BLaER1 (cell line): Measurements from ENCODE around the gene MAGI2.
A peak's percentile ranks its signal among the peaks of the same experiment; 100 is the strongest.

ENCODE experiments used
- H3K27ac ChIP-seq: shearing (Covaris generic); formaldehyde crosslinking; 2 replicates; pipeline ENCODE4 v1.8.1; 2022
- H3K27me3 ChIP-seq: shearing (Covaris generic); formaldehyde crosslinking; 2 replicates; pipeline ENCODE4 v1.8.1; 2022
- H3K36me3 ChIP-seq: shearing (Covaris generic); formaldehyde crosslinking; 2 replicates; pipeline ENCODE4 v1.8.1; 2022
- H3K4me1 ChIP-seq: shearing (Covaris generic); formaldehyde crosslinking; 2 replicates; pipeline ENCODE4 v1.8.1; 2022
- H3K4me2 ChIP-seq: shearing (Covaris generic); formaldehyde crosslinking; 2 replicates; pipeline ENCODE4 v1.8.1; 2022
- H3K4me3 ChIP-seq: shearing (Covaris generic); formaldehyde crosslinking; 2 replicates; pipeline ENCODE4 v1.8.1; 2022
- H3K9ac ChIP-seq: shearing (Covaris generic); formaldehyde crosslinking; 2 replicates; pipeline ENCODE4 v1.8.1; 2022
- H3K9me3 ChIP-seq: shearing (Covaris generic); formaldehyde crosslinking; 2 replicates; pipeline ENCODE4 v1.8.1; 2022
- H4K20me1 ChIP-seq: shearing (Covaris generic); formaldehyde crosslinking; 2 replicates; pipeline ENCODE4 v1.8.1; 2022
- Cebpa-rat ChIP-seq: shearing (Covaris generic); IDR thresholded peaks from 2 replicates; pipeline ENCODE4 v1.8.1; 2022

The MAGI2 gene

DNA sequence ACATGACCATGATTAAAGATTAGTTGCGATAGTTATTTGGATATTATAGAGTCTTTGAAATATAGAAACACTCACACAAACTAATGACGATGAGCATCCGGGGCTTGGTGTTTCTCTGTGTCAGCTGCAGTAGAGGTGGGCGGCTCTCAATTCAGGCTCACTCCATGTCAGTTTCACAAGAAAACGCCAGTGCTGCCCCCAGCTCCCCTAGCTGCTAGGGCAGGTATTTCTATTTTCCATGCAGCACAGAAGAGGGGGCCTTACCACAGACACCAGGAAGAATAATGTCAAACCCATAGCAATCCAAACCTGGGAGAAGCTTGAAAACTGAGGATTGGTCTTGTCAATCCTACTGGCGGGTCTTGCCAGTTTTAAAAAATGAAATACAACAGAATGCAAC lies 1457.8 kb downstream of the MAGI2 start:
- no peaks in the 10 kb centered on the region for H3K36me3 ChIP-seq
- H4K20me1 ChIP-seq = no peaks in the 10 kb centered on the region
- no peak overlapping the region for H3K4me2 ChIP-seq
- no peaks in the 10 kb centered on the region for H3K27me3 ChIP-seq
- TF ChIP-seq Cebpa-rat = no peak
- no peak overlapping the region for H3K9ac ChIP-seq
- H3K9me3 ChIP-seq = no peaks in the 10 kb centered on the region
- no peak overlapping the region for H3K27ac ChIP-seq
- H3K4me3 ChIP-seq = no peak overlapping the region
- H3K4me1 ChIP-seq = no peaks in the 10 kb centered on the region

DNA sequence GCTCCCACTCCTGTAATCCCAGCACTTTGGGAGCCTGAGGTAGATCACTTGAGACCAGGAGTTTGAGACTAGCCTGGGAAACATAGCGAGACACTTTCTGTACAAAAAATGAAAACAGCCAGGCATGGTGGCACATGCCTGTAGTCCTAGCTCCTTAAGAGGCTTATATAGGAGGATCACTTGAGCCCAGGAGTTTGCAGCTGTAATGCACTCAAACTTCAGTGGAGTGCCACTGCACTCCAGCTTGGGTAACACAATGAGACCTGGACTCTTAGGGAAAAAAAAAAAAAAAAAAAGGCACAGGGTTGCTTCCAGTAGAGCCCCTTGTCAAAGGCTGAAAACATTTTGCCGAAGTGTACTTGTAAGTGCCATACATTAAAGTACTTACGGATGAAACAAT lies 1459.6 kb downstream of the MAGI2 start:
- no peak overlapping the region for H3K9ac ChIP-seq
- no peaks in the 10 kb centered on the region for H3K27me3 ChIP-seq
- no peaks in the 10 kb centered on the region for H3K9me3 ChIP-seq
- no peaks in the 10 kb centered on the region for H3K36me3 ChIP-seq
- 0 out of 2 replicates have a peak, but pooled peaks cover 5% of the 10 kb centered on the region for H3K4me1 ChIP-seq
- H3K4me2 ChIP-seq = no peak overlapping the region
- H3K4me3 ChIP-seq = no peak overlapping the region
- H4K20me1 ChIP-seq = no peaks in the 10 kb centered on the region
- H3K27ac ChIP-seq = no peak overlapping the region
- no peak for TF ChIP-seq Cebpa-rat

DNA sequence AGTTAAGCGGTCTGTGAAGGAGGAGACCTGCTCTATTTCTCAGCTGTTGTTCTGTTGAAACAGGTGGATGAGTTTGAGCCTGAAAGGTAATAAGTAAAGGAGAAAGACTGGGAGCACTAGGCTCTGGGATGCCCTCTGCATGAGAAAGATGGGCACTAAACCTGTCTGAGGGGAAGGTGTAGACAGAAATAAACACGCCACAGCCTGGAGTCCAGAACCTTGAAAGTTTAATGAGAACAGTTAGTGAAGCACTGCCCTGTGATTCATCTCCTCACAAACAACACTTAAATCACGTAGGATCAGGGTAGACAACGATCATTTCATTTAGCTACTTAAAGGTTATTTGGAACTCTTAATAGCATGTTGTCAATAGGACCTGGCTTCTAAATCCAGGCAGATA lies 1461.8 kb downstream of the MAGI2 start:
- no peak for TF ChIP-seq Cebpa-rat
- no peak overlapping the region for H3K27ac ChIP-seq
- H3K4me1 ChIP-seq = 0 out of 2 replicates have a peak, but pooled peaks cover 5% of the 10 kb centered on the region
- no peak overlapping the region for H3K9ac ChIP-seq
- H3K4me2 ChIP-seq = no peak overlapping the region
- no peaks in the 10 kb centered on the region for H3K27me3 ChIP-seq
- H3K36me3 ChIP-seq = no peaks in the 10 kb centered on the region
- no peaks in the 10 kb centered on the region for H3K9me3 ChIP-seq
- no peak overlapping the region for H3K4me3 ChIP-seq
- no peaks in the 10 kb centered on the region for H4K20me1 ChIP-seq

DNA sequence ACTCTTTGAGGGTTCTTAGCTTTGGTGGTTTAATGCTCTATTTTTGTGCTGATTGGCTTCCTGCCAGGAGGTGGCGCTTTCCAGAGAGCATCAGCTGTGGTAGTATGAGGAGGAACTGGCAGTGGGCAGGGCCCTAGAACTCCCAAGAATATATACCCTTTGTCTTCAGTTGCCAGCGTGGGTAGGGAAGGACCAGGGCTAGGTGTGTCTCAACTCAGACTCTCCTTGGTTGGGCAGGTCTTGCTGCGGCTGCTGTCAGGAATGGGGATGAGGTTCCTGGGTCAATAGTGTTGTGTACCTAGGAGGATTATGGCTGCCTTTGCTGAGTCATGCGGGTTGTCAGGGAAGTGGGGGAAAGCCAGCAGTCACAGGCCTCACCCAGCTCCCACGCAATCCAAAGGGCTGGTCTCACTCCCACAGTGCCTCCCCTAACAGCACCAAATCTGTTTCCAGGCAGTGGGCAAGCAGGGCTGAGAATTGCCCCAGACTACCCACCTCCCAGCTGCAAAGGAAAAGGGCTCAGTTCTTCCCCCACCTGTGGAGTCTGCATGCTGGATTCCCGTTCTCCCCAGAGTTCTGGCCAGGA lies 1463.4 kb downstream of the MAGI2 start:
- Histone ChIP-seq H3K27ac (no peak overlapping the region), H4K20me1 (no peaks in the 10 kb centered on the region), H3K4me3 (no peak overlapping the region), H3K9me3 (no peaks in the 10 kb centered on the region), H3K36me3 (no peaks in the 10 kb centered on the region), H3K4me2 (no peak overlapping the region), H3K9ac (no peak overlapping the region), H3K27me3 (no peaks in the 10 kb centered on the region), H3K4me1 (peaks cover 19% of the 10 kb centered on the region)
- no peak for TF ChIP-seq Cebpa-rat

DNA sequence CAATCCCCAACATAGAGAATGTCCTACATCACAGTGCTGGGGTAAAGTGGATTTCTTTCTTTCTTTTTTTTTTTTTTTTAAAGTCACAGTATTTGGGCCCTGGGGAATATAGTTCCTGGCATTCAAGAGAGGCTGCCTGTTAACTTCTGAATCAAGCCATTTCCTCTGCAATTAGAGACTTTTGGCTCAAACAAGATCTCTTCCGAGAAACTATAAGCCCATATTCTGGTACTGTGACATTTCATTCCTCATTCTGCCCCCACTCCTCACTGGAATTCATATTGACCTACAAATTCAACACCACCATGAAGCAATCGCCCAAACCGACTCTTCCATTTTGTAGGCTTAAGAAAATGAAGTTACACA lies 1467.5 kb downstream of the MAGI2 start:
- H3K36me3 ChIP-seq = no peaks in the 10 kb centered on the region
- H3K9ac ChIP-seq = no peak overlapping the region
- peaks cover 20% of the 10 kb centered on the region for H3K4me1 ChIP-seq
- TF ChIP-seq Cebpa-rat = no peak
- H3K9me3 ChIP-seq = no peaks in the 10 kb centered on the region
- H3K4me3 ChIP-seq = no peak overlapping the region
- H3K27ac ChIP-seq = no peak overlapping the region
- peak overlapping the region; percentile 45 for H3K4me2 ChIP-seq
- H3K27me3 ChIP-seq = no peaks in the 10 kb centered on the region
- no peaks in the 10 kb centered on the region for H4K20me1 ChIP-seq

DNA sequence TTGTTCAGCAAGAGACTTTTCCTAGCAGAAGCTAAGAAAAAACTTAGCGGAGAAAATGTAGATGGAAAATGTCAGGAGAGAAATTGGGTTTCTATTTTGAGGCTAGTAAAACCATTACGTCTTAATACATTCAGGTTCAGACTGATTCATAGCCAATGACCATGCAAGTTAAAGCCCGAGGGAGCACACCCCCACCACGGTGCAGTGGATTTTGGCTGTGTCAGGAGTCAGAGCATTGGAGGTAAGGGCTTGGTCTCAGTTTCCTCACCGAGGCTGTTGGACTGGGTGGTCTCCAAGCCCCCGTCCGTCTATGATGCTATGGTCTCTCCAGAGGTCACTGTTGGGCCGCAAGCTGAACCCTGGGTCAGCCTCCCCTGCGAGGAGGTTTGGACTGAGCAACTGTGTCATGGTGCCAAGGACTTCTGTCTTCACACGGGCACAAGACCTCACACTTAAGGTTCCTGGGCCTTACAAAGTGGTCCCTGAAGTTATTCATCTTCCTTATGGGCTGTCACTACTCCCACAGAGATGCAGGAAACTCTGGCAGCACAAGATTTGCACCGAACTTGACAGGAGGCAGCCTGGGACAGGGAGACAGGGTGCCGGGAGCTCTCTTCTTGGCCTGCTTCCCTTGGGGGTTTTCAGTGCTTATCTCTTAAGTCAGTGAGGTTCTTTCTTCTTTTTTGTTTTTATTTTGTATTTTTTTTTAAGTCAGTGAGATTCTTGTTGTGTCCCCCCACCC lies 1468.1 kb downstream of the MAGI2 start:
- no peaks in the 10 kb centered on the region for H3K9me3 ChIP-seq
- no peaks in the 10 kb centered on the region for H3K36me3 ChIP-seq
- H3K27me3 ChIP-seq = no peaks in the 10 kb centered on the region
- H3K4me3 ChIP-seq = no peak overlapping the region
- H3K4me2 ChIP-seq = peak overlapping the region; percentile 45
- H4K20me1 ChIP-seq = no peaks in the 10 kb centered on the region
- no peak overlapping the region for H3K9ac ChIP-seq
- no peak overlapping the region for H3K27ac ChIP-seq
- H3K4me1 ChIP-seq = peaks cover 20% of the 10 kb centered on the region
- TF ChIP-seq Cebpa-rat = no peak

- no peak overlapping the region for H3K4me3 ChIP-seq
- no peaks in the 10 kb centered on the region for H4K20me1 ChIP-seq
- peaks cover 15% of the 10 kb centered on the region for H3K4me1 ChIP-seq
- H3K36me3 ChIP-seq = no peaks in the 10 kb centered on the region
- no peak overlapping the region for H3K4me2 ChIP-seq
- no peak overlapping the region for H3K27ac ChIP-seq
- H3K9ac ChIP-seq = no peak overlapping the region
- no peaks in the 10 kb centered on the region for H3K27me3 ChIP-seq
- no peak for TF ChIP-seq Cebpa-rat
- H3K9me3 ChIP-seq = no peaks in the 10 kb centered on the region
Measured at GRCh38 chr7:77983973-77984372, 1469.5 kb downstream of the MAGI2 start.

GRCh38 chr7:77982926-77983550 lies 1470.4 kb downstream of the MAGI2 start:
- Histone ChIP-seq H3K4me1 (peaks cover 15% of the 10 kb centered on the region), H3K9me3 (no peaks in the 10 kb centered on the region)
- no peak for TF ChIP-seq Cebpa-rat

DNA sequence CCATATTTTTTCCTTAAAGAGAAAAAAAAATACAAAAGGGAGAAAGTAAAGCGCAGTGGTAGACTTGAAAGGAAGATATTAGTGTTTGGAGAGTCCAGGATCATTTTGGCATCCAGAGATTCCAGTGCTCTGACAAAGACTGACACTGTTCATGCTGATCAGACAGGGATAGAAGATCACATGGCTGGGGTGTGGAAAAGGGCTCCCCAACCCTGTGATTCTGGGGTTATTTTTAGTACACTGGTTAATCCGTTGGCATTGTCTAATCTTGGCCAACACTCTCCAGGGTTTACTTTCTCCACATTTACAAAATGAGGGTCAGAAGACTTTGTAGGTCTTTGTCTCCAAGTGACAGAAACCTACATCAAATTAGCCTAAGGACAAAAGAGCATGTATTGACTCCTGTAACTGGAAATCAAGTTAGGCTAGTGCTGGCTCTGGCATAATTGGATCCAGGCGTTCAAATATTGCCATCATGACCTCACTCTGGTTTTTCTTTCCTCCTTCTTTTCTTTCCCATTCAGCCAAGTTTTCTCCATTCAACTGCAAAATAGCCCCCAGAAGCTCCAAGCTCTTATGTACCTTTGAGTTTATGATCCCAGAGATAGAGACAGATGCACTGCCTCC lies 1473.3 kb downstream of the MAGI2 start:
- Histone ChIP-seq H3K4me2 (no peak overlapping the region), H3K9me3 (no peaks in the 10 kb centered on the region), H3K4me3 (no peak overlapping the region), H4K20me1 (no peaks in the 10 kb centered on the region), H3K27me3 (no peaks in the 10 kb centered on the region), H3K27ac (no peak overlapping the region), H3K36me3 (no peaks in the 10 kb centered on the region), H3K9ac (no peak overlapping the region), H3K4me1 (peaks cover 2% of the 10 kb centered on the region)
- TF ChIP-seq Cebpa-rat = no peak

More at GRCh38 chr7:77982926-77983550, 1470.4 kb downstream of the MAGI2 start:
- no peak overlapping the region for H3K4me2 ChIP-seq
- no peaks in the 10 kb centered on the region for H3K27me3 ChIP-seq
- H3K9ac ChIP-seq = no peak overlapping the region
- H3K4me3 ChIP-seq = no peak overlapping the region
- H3K36me3 ChIP-seq = no peaks in the 10 kb centered on the region
- H4K20me1 ChIP-seq = no peaks in the 10 kb centered on the region
- H3K27ac ChIP-seq = no peak overlapping the region

DNA sequence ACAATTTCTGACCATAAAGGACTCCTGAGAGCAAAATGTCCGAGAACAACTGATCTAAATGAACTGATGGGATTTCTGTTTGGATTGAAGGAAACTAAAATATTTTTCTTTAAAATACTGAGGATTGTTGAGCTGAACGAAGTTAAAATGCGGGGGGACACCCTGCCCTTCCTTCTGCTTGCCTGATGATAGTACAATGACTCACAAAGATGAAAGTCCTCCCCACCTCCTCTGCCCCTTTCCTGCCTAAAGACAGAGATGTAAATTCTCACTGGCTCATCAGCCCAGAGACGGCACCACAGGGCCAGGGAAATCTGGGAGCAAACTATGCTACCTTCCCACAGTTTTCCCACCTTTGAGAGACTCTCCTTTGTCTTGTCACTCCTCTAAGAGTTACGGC lies 1474.2 kb downstream of the MAGI2 start:
- Histone ChIP-seq H3K27ac (no peak overlapping the region), H3K4me1 (no peaks in the 10 kb centered on the region), H3K9ac (no peak overlapping the region), H3K9me3 (no peaks in the 10 kb centered on the region), H3K4me2 (no peak overlapping the region), H3K36me3 (no peaks in the 10 kb centered on the region), H4K20me1 (no peaks in the 10 kb centered on the region), H3K27me3 (no peaks in the 10 kb centered on the region), H3K4me3 (no peak overlapping the region)
- TF ChIP-seq Cebpa-rat = no peak
